ENCODE results near the gene STAC2.

The STAC2 gene

GRCh38 chr17:39209317-39210092 lies 16.2 kb downstream of the STAC2 start:
- peak; percentile 53 to 81 (median 69) for DNase-seq (ENCODE audit: low read depth in 3 of 3)

DNA sequence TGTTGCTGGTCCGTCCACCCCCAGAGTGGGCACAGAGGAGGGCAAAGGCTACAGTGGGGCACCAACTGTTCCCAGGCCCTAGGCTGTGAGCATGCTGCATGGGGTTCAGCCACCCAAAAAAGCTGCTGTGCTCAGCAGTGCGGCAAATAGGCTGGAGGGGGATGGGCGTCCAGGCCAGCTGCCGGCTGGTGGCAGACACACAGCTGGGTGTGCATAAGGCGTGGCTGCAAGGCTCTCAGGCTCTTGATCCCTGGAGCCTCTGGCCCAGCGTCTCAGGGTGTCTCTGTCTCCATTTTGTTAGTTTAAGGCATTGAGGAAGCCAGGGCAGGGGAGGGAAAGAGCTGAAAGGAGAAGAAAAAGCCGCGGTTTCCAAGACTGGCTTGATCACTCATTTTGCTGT lies 16.9 kb downstream of the STAC2 start:
- DNase-seq (ENCODE audit: low read depth in 3 of 3) = no peak

- no peak for DNase-seq (ENCODE audit: low read depth in 3 of 3)
These were observed 17.6 kb downstream of the STAC2 start for GRCh38 chr17:39208136-39208535.

DNA sequence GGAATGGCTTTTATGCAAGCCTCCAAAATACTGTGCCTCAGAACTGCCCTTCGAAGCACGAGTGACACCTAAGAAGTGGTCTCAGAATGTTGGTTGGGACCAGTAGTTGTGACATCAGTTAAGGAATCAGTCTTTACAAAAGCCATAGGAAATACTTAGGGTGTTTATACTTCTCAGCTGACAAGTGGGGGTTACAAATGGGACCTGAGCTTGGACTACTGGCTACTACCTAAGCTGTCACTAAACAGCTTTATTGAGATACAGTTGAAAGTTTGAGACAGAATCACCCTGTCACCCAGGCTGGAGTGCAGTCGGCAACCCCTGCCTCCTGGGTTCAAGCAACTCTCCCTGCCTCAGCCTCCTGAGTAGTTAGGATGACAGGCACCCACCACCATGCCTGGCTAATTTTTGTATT lies 20.6 kb downstream of the STAC2 start:
- no peak for DNase-seq (ENCODE audit: low read depth in 3 of 3)

DNA sequence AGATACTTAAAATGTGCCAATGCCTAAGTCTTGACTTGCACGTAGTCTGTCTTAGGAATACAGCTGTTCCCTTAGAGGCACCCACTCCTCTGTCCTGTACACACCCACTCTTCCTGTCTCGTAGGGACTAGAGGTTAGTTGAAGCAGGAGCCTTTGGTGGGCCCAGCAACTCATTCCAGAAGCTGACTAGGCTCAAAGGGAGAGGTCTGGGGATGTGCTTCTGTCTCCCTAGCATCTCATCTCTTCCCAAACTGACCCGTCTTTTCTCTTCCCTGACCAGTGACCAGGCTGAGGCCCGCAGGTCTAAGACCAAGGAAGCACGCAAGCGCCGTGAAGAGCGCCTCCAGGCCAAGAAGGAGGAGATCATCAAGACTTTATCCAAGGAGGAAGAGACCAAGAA lies 21.5 kb downstream of the STAC2 start:
- DNase-seq (ENCODE audit: low read depth in 3 of 3) = no peak

DNA sequence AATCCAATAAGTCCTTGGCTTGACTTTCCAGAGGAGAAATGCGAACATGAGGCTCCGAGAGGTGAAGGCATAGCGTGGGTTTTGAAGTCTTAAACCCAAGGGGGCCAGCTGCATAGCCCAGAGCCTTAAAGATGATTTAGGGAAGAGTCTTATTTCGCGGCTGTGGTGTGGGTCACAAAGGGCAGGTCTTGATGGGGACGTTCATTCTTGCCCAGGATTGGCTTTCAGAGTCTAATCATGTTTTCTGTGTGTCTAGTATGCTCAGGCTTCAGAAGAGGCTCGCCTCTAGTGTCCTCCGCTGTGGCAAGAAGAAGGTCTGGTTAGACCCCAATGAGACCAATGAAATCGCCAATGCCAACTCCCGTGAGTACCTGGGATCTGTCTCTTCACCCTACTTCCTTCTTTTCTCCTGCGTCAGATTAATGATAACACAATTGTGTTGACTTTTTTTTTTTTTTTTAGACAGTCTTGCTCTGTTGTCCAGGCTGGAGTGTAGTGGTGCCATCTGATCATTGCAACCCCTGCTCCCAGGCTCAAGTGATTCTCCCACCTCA lies 24.7 kb downstream of the STAC2 start:
- DNase-seq (ENCODE audit: low read depth in 3 of 3) = no peak

DNA sequence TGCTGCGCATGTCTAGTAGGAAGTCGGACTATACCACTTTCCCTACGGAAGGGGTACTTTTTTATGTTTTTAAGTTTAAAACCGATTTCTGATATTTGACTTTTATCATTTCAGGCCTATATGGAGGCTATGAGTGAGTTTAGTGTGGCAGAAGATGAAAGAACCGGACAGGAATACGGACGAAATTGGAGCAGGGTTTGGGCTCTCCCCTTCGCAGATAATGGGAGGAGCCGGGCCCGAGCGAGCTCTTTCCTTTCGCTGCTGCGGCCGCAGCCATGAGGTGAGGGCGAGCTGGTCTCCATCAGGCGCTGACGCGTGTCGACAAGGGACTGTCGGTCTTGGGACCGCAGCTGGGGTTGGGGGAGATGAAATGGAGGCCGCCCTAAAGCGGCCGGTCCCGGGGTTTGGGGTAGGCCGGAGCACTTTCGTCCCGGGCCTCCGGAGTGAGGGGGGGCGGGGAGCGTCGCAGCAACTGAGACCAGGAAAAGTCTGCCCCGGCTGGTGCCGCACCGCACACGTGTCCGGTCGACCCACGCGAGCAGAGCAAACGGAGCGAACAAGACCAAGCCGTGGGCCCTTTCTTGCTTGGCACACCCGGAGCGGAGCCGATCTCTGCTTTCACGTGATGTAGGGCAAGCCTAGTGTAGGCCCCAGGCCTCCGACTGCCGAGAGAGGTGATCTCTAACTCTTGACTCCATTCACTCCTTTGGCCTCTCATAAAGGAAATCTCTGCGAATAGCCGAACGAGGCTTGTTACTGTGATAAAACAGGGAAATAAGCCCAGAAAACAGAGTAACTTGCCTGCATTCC lies 25.5 kb downstream of the STAC2 start, which contains the start of gene RPL19:
Gene RPL19, plus strand, starts transcription at position 214 of the 810 bp plus-strand sequence. Its CDS starts 62 bp downstream, at position 276.
- DNase-seq (ENCODE audit: low read depth in 3 of 3) = peak; percentile 59 to 72 (median 71)

DNA sequence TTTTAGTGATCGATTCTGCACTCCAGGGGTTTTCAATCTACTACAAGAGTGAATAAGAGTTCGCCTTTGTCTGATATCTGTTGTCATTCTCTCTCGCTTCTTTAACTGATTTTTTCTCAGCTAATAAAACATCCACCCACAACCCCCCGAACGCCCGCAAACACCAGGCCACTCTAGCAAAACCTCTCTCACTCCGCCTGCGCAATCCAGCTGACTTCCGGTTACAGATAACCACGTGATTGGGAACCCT lies 26.0 kb downstream of the STAC2 start:
- peak; percentile 65 to 86 (median 76) for DNase-seq (ENCODE audit: low read depth in 3 of 3)

DNA sequence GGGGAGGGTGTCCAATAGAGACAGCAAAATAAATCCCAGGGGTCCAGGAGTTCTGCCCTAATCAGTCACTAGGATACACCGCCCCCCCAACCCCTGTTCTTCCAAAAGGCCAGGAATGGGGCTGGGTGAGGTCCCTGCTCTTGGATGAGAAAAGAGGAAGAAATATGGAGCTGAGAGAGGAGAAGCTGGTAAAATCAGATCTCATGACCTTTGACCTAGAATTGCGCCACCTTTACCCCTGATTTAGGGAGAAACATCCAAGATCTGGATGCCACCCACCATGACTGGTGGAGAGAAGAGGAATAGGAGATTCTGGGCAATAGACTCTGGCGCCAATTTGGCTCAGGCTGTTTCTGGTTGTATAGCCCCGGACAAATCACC lies 27.6 kb downstream of the STAC2 start:
- no peak for DNase-seq (ENCODE audit: low read depth in 3 of 3)

GRCh38 chr17:39197380-39198185 lies 28.2 kb downstream of the STAC2 start, which contains the start of gene CACNB1:
CACNB1 (minus strand) TSS chr17:39197669; CDS start chr17:39197495, 174 bp downstream.
- peak; percentile 48 to 53 (median 53) for DNase-seq (ENCODE audit: low read depth in 3 of 3)

- no peak for DNase-seq (ENCODE audit: low read depth in 3 of 3)
These were observed 28.9 kb downstream of the STAC2 start for GRCh38 chr17:39196808-39197291.

DNA sequence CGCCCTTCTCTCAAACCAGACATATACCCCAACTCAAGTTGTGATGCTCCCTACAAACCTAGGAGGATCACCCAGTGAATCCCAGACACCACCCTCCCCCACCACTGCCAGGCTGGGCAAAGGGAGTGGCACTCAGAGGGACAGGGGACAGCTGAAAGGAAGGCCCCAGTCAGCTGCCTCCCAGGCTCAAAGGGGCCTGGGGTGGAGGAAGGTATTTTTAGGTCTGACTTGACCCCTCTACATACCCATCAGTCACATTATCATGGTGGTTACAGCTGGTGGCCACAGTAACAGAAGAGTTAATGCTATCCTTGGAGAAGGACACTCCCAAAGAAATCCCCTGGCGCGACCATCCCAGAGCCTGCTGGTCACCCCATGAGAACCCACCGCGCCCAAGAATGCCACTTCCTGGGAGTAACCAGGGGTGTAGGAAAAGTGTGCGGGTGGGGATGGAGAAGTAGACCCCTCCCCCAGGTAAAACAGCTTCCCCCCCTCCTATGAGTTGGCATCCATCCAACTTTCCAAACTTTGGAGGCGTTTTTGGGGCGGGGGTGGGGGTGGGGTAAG lies 29.4 kb downstream of the STAC2 start:
- DNase-seq (ENCODE audit: low read depth in 3 of 3) = no peak

GRCh38 chr17:39195568-39196160 lies 30.1 kb downstream of the STAC2 start:
- no peak for DNase-seq (ENCODE audit: low read depth in 3 of 3)

DNA sequence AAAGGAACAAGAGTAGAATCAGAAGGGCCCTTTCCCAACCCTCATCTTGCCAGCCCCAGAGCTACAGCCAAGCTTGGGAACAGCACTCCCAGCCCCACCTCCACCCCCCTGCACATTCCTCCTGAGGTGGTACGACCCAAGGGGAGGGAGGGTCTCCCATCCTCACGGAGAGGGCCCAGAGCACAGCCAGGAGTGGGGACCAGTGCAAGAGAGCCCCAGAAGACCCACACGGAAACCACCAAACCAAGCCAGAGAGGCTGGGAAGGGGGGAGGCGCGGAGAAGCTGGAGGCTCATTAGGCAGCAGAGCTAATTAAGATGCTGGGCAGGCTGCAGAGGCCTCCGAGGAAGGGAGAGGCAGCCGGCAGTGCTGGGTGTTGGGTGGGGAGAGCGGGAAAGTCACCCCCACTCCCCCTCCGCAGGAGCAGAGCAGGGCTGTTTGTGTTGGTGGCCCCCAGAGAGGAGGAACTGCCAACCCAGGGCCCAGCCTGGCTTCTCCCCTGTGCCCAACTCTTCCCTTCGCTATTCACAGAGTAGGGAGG lies 30.7 kb downstream of the STAC2 start:
- DNase-seq (ENCODE audit: low read depth in 3 of 3) = no peak

DNA sequence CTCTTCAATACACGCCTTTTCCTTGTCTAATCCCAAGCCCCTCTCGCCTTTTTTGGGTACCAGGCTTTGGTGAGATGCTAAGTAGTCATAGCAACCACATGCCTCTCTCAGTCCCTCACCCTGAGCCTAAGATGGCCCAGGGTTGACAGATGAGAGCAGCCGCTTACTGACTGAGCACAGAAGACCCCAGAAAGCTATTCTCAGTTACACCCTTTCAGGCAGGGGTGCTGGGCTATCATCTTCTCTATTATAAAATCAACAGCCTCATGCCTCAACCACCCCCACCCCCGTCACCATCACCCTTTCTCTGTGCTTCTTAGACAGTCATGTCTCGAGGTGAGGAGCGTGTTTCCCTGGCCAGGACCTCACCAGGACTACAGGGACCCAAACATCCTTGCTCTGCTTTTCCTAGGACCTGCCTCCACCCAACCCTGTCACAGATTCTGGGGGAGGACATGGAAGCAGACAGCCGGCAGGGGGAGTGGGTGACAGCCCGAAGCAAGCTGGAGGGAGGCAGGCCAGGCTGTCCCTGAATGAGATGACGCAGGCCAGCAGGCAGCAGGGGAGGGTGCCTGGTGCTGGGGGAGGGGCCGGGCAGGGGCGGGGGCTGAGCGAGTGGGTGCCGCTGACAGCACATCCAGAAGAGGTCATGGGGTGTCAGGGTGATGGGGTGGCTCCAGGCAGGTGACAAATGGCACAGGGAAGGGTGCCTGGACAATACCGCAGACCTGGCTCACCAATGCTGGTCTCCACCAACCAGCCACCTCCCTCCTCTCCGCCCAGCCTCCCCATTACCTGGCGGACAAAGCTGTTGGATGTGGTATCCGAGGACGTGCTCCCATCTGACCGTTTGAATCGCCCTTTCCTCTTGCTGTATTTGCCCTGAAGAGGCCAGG lies 31.4 kb downstream of the STAC2 start:
- no peak for DNase-seq (ENCODE audit: low read depth in 3 of 3)

GRCh38 chr17:39193346-39193745 lies 32.4 kb downstream of the STAC2 start:
- no peak for DNase-seq (ENCODE audit: low read depth in 3 of 3)

- no peak for DNase-seq (ENCODE audit: low read depth in 3 of 3)
These were observed 32.8 kb downstream of the STAC2 start for GRCh38 chr17:39192901-39193300.

- DNase-seq (ENCODE audit: low read depth in 3 of 3) = no peak
These were observed 33.8 kb downstream of the STAC2 start for GRCh38 chr17:39191750-39192510.

Measured in stimulated activated CD4-positive, alpha-beta T cell treated with anti-CD3 and anti-CD28 coated beads, TNF-alpha, amount 100 ng/mL, for 4 hours (primary cell).